ENCODE results near the gene KLK12.
"Not testable (repeated sequence)": the region's sequence is repeated elsewhere in the genome, so short reads cannot be mapped to it uniquely, and the experiment has no call there.

- TF ChIP-seq POLR2A (IDR thresholded peaks at IDR 0.05); CTCF (IDR thresholded peaks at IDR 0.05 in 8 of 11, conservative IDR thresholded peaks at IDR 0.05 in 3 of 11): not testable (repeated sequence)
These were observed 50.4 kb downstream of the KLK12 start for GRCh38 chr19:50984416-50984815.
